ENCODE data around the gene POLR1G.

- TF ChIP-seq POLR2AphosphoS5 (IDR thresholded peaks at IDR 0.05; ENCODE audit: low read depth, low read length), result no peak
- no peak for TF ChIP-seq POLR2A (IDR thresholded peaks at IDR 0.05; ENCODE audit: low read depth, low read length)
Observed at GRCh38 chr19:45419895-45420294, 13.5 kb downstream of the POLR1G start.
